Keratinocyte (primary cell): ENCODE measurements around the gene UNC5A.

ENCODE experiments used
- CTCF ChIP-seq, 3 experiments: IDR thresholded peaks in 1 of 3; conservative IDR thresholded peaks in 1 of 3; optimal IDR thresholded peaks in 1 of 3; 2 replicates in 2 of 3; 3 replicates in 1 of 3; pipeline versions ENCODE3 to v1.5.1; 2011; ENCODE audit warnings: low read length in 3 of 3, mild to moderate bottlenecking in 3 of 3, moderate library complexity in 2 of 3, control low read depth in 1 of 3, inconsistent platforms in 1 of 3; ENCODE audit not compliant: insufficient read depth in 2 of 3; ENCODE audit errors: extremely low read depth in 1 of 3
- EZH2 ChIP-seq: IDR thresholded peaks from one replicate; pipeline ENCODE4 v1.6.1; 2012; ENCODE audit warnings: inconsistent platforms, mild to moderate bottlenecking, low read length, moderate library complexity

- TF ChIP-seq CTCF (optimal IDR thresholded peaks at IDR 0.05 in 1 of 3, IDR thresholded peaks at IDR 0.05 in 1 of 3, conservative IDR thresholded peaks at IDR 0.05 in 1 of 3; ENCODE audit: extremely low read depth in 1 of 3, insufficient read depth in 2 of 3, low read length in 3 of 3) (no peak), EZH2 (no peak)
Observed at GRCh38 chr5:176832162-176832561, 21.8 kb downstream of the UNC5A start.
